Sigmoid colon (tissue), 4 donors: ENCODE data around the gene ARHGAP8.

Source experiments
- CTCF ChIP-seq, 4 experiments: fragments of 450-650 bp in 3 of 4; fragments of 200-600 bp in 1 of 4; IDR thresholded peaks; one replicate each; pipeline ENCODE4 v1.5.1; 2016 to 2019; ENCODE audit warnings: antibody characterized with exemption in 4 of 4, mild to moderate bottlenecking in 3 of 4, moderate library complexity in 2 of 4
- EP300 ChIP-seq, 4 donors: sonication (generic); formaldehyde crosslinking; IDR thresholded peaks; one replicate each; pipeline ENCODE4 v1.6.1; 2017; ENCODE audit warnings: antibody characterized with exemption in 4 of 4
- POLR2A ChIP-seq, 2 donors: fragments of 450-650 bp; IDR thresholded peaks; one replicate each; pipeline ENCODE4 v1.6.1; 2016; ENCODE audit warnings: antibody characterized with exemption in 2 of 2, mild to moderate bottlenecking in 2 of 2, moderate library complexity in 2 of 2
- POLR2AphosphoS5 ChIP-seq, 4 donors: sonication (generic); formaldehyde crosslinking; IDR thresholded peaks; one replicate each; pipeline ENCODE4 v1.6.1; 2017; ENCODE audit warnings: antibody characterized with exemption in 4 of 4

- TF ChIP-seq POLR2A (IDR thresholded peaks at IDR 0.05) (no peak), CTCF (IDR thresholded peaks at IDR 0.05) (no peak), EP300 (IDR thresholded peaks at IDR 0.05) (no peak), POLR2AphosphoS5 (IDR thresholded peaks at IDR 0.05) (no peak)
Observed at GRCh38 chr22:44753189-44754042, 1.0 kb downstream of the ARHGAP8 start.
